ENCODE results near the gene HIC2.
"Not testable (repeated sequence)": the region's sequence is repeated elsewhere in the genome, so short reads cannot be mapped to it uniquely, and the experiment has no call there.

HIC2 gene

GRCh38 chr22:21417227-21417746, at the start of gene HIC2:
Gene HIC2 (plus strand): TSS chr22:21417371. CDS start chr22:21442832, 25,461 bp downstream.
- not testable (repeated sequence) for DNase-seq (ENCODE audit: low read depth in 2 of 2, low spot score in 1 of 2)

- DNase-seq (ENCODE audit: low read depth in 2 of 2, low spot score in 1 of 2), result not testable (repeated sequence)
Observed at GRCh38 chr22:21368603-21369310, 48.4 kb upstream of the HIC2 start.

- not testable (repeated sequence) for DNase-seq (ENCODE audit: low read depth in 2 of 2, low spot score in 1 of 2)
Observed at GRCh38 chr22:21375880-21376279, 41.3 kb upstream of the HIC2 start.

GRCh38 chr22:21383701-21384467, 33.3 kb upstream of the HIC2 start, which contains the start of gene RIMBP3B:
Gene RIMBP3B (plus strand): TSS chr22:21383751. CDS start chr22:21383859, 108 bp downstream.
- not testable (repeated sequence) for DNase-seq (ENCODE audit: low read depth in 2 of 2, low spot score in 1 of 2)

GRCh38 chr22:21384468-21385357, 32.5 kb upstream of the HIC2 start:
- DNase-seq (ENCODE audit: low read depth in 2 of 2, low spot score in 1 of 2), result not testable (repeated sequence)

GRCh38 chr22:21389480-21389879, 27.7 kb upstream of the HIC2 start:
- not testable (repeated sequence) for DNase-seq (ENCODE audit: low read depth in 2 of 2, low spot score in 1 of 2)

GRCh38 chr22:21390013-21390412, 27.2 kb upstream of the HIC2 start:
- not testable (repeated sequence) for DNase-seq (ENCODE audit: low read depth in 2 of 2, low spot score in 1 of 2)

- DNase-seq (ENCODE audit: low read depth in 2 of 2, low spot score in 1 of 2), result not testable (repeated sequence)
Observed at GRCh38 chr22:21394613-21395012, 22.6 kb upstream of the HIC2 start.

- DNase-seq (ENCODE audit: low read depth in 2 of 2, low spot score in 1 of 2), result not testable (repeated sequence)
Observed at GRCh38 chr22:21401197-21401969, 15.8 kb upstream of the HIC2 start.

- DNase-seq (ENCODE audit: low read depth in 2 of 2, low spot score in 1 of 2), result not testable (repeated sequence)
Observed at GRCh38 chr22:21402763-21403314, 14.3 kb upstream of the HIC2 start.

GRCh38 chr22:21407139-21407538, 10.0 kb upstream of the HIC2 start:
- DNase-seq (ENCODE audit: low read depth in 2 of 2, low spot score in 1 of 2), result not testable (repeated sequence)

GRCh38 chr22:21407792-21408191, 9.4 kb upstream of the HIC2 start:
- not testable (repeated sequence) for DNase-seq (ENCODE audit: low read depth in 2 of 2, low spot score in 1 of 2)

- DNase-seq (ENCODE audit: low read depth in 2 of 2, low spot score in 1 of 2), result not testable (repeated sequence)
Observed at GRCh38 chr22:21416375-21416774, 796 bp upstream of the HIC2 start.

GRCh38 chr22:21417853-21418252, 682 bp downstream of the HIC2 start:
- not testable (repeated sequence) for DNase-seq (ENCODE audit: low read depth in 2 of 2, low spot score in 1 of 2)

GRCh38 chr22:21418974-21419638, 1.9 kb downstream of the HIC2 start:
- not testable (repeated sequence) for DNase-seq (ENCODE audit: low read depth in 2 of 2, low spot score in 1 of 2)

- not testable (repeated sequence) for DNase-seq (ENCODE audit: low read depth in 2 of 2, low spot score in 1 of 2)
Observed at GRCh38 chr22:21420180-21420763, 3.1 kb downstream of the HIC2 start.

GRCh38 chr22:21424084-21424709, 7.0 kb downstream of the HIC2 start:
- not testable (repeated sequence) for DNase-seq (ENCODE audit: low read depth in 2 of 2, low spot score in 1 of 2)
